HG02840 (cell line): ENCODE measurements around the gene MADD.
"Not testable (repeated sequence)": the region's sequence is repeated elsewhere in the genome, so short reads cannot be mapped to it uniquely, and the experiment has no call there.

Experiments used
- ATAC-seq: cut with Tn5 transposase; IDR thresholded peaks from one replicate; pipeline ENCODE4 v1.9.1; 2021; ENCODE audit warnings: mild to moderate bottlenecking, moderate library complexity, moderate number of reproducible peaks; ENCODE audit not compliant: unreplicated experiment, low FRiP score

MADD gene

GRCh38 chr11:47316501-47316900 lies 46.6 kb downstream of the MADD start:
- ATAC-seq: not testable (repeated sequence)

- no peak for ATAC-seq
Observed at GRCh38 chr11:47317064-47317828, 47.3 kb downstream of the MADD start.

GRCh38 chr11:47318166-47318565 lies 48.2 kb downstream of the MADD start:
- no peak for ATAC-seq

GRCh38 chr11:47324520-47324919 lies 54.6 kb downstream of the MADD start:
- ATAC-seq: no peak

GRCh38 chr11:47325271-47326041 lies 55.5 kb downstream of the MADD start:
- no peak for ATAC-seq

GRCh38 chr11:47326198-47326597 lies 56.3 kb downstream of the MADD start:
- no peak for ATAC-seq

GRCh38 chr11:47327025-47327424 lies 57.1 kb downstream of the MADD start:
- no peak for ATAC-seq

- no peak for ATAC-seq
Observed at GRCh38 chr11:47327949-47328348, 58.0 kb downstream of the MADD start.

- no peak for ATAC-seq
Observed at GRCh38 chr11:47328449-47329390, 58.8 kb downstream of the MADD start.

GRCh38 chr11:47329431-47329986 lies 59.6 kb downstream of the MADD start:
- no peak for ATAC-seq

GRCh38 chr11:47329987-47330931 lies 60.3 kb downstream of the MADD start:
- no peak for ATAC-seq

- no peak for ATAC-seq
Observed at GRCh38 chr11:47331454-47332302, 61.7 kb downstream of the MADD start.

GRCh38 chr11:47332303-47332711 lies 62.4 kb downstream of the MADD start:
- no peak for ATAC-seq

- ATAC-seq: no peak
Observed at GRCh38 chr11:47332791-47333525, 63.0 kb downstream of the MADD start.

- ATAC-seq: no peak
Observed at GRCh38 chr11:47333526-47333845, 63.6 kb downstream of the MADD start.

GRCh38 chr11:47333886-47334443 lies 64.0 kb downstream of the MADD start:
- no peak for ATAC-seq

- not testable (repeated sequence) for ATAC-seq
Observed at GRCh38 chr11:47334699-47335411, 64.9 kb downstream of the MADD start.
